Chondrocyte (in vitro differentiated cells): ENCODE data around the gene TP53I11. TPM values are rescaled to one million over a fixed set of nuclear protein-coding genes. Genes with fewer than 3 reads are reported as not detected.

ENCODE experiments used
- DNase-seq: peaks from one replicate; pipeline ENCODE4 v3.0.0; 2021; ENCODE audit warnings: mixed read lengths, low spot score
- H3K27ac Mint-ChIP-seq: one replicate; pipeline ENCODE4 v1.8.0; 2021; ENCODE audit warnings: mild to moderate bottlenecking, moderate library complexity, mixed read lengths; ENCODE audit not compliant: unreplicated experiment
- H3K27me3 Mint-ChIP-seq: 2 replicates; pipeline ENCODE4 v1.8.0; 2021; ENCODE audit warnings: low read depth, mixed read lengths
- H3K36me3 Mint-ChIP-seq: 2 replicates; pipeline ENCODE4 v1.8.0; 2021; ENCODE audit warnings: low read depth, mixed read lengths
- H3K4me1 Mint-ChIP-seq: 2 replicates; pipeline ENCODE4 v1.8.0; 2021; ENCODE audit warnings: low read depth, mild to moderate bottlenecking, mixed read lengths
- H3K4me3 Mint-ChIP-seq: one replicate; pipeline ENCODE4 v1.8.0; 2021; ENCODE audit warnings: mild to moderate bottlenecking, moderate library complexity, mixed read lengths; ENCODE audit not compliant: unreplicated experiment
- H3K9me3 Mint-ChIP-seq: 2 replicates; pipeline ENCODE4 v1.8.0; 2021; ENCODE audit warnings: low read depth, mixed read lengths
- total RNA-seq: library from RNA; stranded (reverse); gene quantifications from 3 replicates; pipeline ENCODE4 v1.2.1, GENCODE V29; 2021
- TF ChIP-seq, protein P1 (sequence below): fragments of 200-600 bp; sonication (generic); IDR thresholded peaks from 2 replicates; pipeline ENCODE4 v1.5.0; 2021; ENCODE audit warnings: antibody characterized with exemption, mild to moderate bottlenecking, moderate library complexity

TP53I11 gene
- total RNA-seq, 1 donor from 2014 or later: 97.5 TPM

DNA sequence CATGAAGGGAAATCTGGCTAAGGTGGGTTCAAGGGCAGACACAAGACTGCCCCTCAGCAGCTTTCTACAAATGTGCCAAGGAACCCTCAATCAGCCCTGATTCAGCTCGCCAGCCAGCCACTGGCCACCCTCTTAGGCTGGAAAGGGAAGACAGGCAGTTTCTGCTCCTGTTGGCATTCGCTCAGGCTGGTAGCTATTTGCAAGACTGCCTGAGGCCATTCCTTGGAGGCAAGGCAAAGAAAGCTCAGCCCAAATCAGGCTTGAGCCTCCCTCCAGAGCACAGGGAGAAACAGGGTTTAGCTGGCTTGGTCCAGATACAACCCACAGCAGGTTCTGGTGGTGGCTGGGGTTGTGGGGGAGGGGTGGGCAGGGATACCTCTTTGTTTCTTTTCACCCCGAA, 19.2 kb downstream of the TP53I11 start:
- no peak overlapping the region for H3K4me3 Mint-ChIP-seq
- H3K27ac Mint-ChIP-seq: no peak overlapping the region
- TF ChIP-seq, protein P1, sequence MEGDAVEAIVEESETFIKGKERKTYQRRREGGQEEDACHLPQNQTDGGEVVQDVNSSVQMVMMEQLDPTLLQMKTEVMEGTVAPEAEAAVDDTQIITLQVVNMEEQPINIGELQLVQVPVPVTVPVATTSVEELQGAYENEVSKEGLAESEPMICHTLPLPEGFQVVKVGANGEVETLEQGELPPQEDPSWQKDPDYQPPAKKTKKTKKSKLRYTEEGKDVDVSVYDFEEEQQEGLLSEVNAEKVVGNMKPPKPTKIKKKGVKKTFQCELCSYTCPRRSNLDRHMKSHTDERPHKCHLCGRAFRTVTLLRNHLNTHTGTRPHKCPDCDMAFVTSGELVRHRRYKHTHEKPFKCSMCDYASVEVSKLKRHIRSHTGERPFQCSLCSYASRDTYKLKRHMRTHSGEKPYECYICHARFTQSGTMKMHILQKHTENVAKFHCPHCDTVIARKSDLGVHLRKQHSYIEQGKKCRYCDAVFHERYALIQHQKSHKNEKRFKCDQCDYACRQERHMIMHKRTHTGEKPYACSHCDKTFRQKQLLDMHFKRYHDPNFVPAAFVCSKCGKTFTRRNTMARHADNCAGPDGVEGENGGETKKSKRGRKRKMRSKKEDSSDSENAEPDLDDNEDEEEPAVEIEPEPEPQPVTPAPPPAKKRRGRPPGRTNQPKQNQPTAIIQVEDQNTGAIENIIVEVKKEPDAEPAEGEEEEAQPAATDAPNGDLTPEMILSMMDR: no peak
- peaks cover 4% of the 10 kb centered on the region for H3K4me1 Mint-ChIP-seq
- H3K27me3 Mint-ChIP-seq: no peaks in the 10 kb centered on the region
- DNase-seq: no peak
- H3K36me3 Mint-ChIP-seq: peaks cover 9% of the 10 kb centered on the region
- H3K9me3 Mint-ChIP-seq: no peaks in the 10 kb centered on the region

DNA sequence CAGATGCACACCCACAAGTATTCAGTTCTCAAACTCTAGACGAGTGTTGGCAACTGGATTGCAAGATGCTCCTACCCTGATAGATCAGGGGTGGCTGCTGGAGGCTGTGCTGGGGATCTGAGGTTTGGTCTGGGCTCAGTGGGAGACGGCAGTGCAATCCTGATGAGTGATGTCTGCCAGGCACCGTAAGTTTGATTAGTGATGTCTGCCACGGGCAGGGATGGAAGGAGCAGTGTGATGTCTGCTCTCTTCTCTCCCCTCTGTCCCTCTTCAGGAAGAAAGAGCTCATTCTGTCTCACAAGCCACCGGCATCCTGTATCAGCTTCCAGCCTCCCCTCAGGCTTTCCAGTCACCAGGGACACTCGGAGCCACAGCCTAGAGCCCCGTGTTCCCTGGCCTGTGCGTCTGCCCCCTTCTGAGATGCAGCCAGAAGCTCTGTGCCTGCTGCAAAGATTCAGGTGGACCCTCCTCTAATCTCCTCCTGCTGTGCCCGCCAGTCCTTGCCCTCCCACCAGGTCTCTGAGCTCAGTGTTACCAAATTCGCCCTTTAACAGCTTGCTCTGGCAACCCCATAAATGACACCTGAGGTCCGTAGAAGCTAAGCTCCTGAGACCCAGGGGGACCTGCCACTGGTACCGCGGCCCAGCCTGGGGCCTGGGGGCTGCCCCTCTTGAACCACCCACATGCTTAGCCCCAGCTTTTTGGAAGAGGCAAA, 19.9 kb downstream of the TP53I11 start:
- no peaks in the 10 kb centered on the region for H3K9me3 Mint-ChIP-seq
- H3K36me3 Mint-ChIP-seq: peaks cover 7% of the 10 kb centered on the region
- no peak overlapping the region for H3K4me3 Mint-ChIP-seq
- no peak for DNase-seq
- H3K4me1 Mint-ChIP-seq: peaks cover 4% of the 10 kb centered on the region
- TF ChIP-seq, protein P1: no peak
- H3K27me3 Mint-ChIP-seq: no peaks in the 10 kb centered on the region
- H3K27ac Mint-ChIP-seq: no peak overlapping the region

DNA sequence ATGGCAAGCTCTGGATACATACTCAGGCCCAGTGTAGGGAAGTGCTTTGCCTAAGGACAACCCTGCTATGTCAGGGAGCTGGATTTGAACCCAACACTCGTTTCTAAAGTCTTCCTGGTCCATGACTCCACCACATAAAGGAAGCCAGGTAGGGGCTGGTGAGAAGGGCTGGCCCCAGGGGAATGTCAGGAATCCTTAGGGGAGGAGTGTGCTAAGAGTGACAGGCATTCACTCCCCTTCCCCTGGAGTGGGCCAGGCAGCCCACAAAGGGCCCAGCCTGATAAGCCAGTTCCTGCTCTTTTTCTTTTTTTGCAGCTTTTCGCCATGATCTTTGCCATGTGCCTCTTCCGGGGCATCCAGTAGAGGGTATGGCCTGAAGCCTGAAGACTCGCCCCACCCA, 21.9 kb downstream of the TP53I11 start:
- no peaks in the 10 kb centered on the region for H3K9me3 Mint-ChIP-seq

DNA sequence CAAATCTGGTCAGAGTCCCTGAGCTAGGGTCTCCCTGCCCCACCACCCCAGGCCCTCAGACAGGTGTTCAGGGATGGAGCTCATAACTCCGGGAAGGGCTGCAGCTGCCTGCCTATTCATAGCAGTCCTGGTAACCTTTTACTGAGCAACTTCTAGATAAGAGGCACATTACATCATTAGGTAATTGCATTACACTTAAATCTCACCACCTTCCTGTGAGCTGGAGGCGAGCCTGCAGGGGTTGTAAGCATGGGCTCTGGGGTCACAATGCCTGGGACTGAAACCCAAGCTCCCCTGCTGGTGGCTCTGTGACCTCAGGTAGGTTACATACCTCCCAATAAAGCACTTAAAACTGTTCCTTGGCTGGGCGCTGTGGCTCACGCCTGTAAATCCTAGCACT, 22.5 kb downstream of the TP53I11 start:
- no peak overlapping the region for H3K27ac Mint-ChIP-seq
- H3K9me3 Mint-ChIP-seq: no peaks in the 10 kb centered on the region
- TF ChIP-seq, protein P1: no peak
- H3K36me3 Mint-ChIP-seq: no peaks in the 10 kb centered on the region
- H3K4me3 Mint-ChIP-seq: no peak overlapping the region
- DNase-seq: no peak
- H3K4me1 Mint-ChIP-seq: peaks cover 4% of the 10 kb centered on the region
- peaks cover 1% of the 10 kb centered on the region for H3K27me3 Mint-ChIP-seq

More for the DNA sequence above, 21.9 kb downstream of the TP53I11 start:
- no peaks in the 10 kb centered on the region for H3K27me3 Mint-ChIP-seq
- no peak for DNase-seq
- H3K36me3 Mint-ChIP-seq: no peaks in the 10 kb centered on the region
- no peak overlapping the region for H3K27ac Mint-ChIP-seq
- no peak overlapping the region for H3K4me3 Mint-ChIP-seq
- H3K4me1 Mint-ChIP-seq: peaks cover 4% of the 10 kb centered on the region
- TF ChIP-seq, protein P1: no peak

DNA sequence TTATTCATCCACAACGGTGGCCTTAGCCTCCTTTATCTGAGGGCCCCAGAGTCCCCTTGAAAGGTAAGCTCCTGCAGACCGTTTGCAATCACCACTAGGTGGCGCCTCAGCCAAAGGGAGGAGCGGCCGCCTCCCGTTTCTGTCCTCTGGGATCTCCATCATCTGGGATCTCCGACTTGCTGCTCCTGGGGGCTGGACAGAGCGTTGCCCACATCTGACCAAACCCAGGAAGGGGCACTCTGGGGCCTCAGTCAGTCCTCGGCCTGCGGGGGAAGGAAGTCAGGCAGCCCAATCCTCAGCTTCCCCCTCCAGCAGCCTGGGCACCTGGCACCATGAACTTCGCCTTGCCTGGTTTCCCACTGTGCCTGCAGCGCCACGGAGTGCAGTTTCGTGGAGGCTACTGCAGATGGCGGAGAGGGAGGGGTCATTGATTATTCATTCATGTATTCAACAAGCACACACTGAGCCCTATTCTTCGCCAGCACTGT, 23.5 kb downstream of the TP53I11 start:
- Mint-ChIP-seq H3K36me3 (no peaks in the 10 kb centered on the region), H3K4me1 (peaks cover 4% of the 10 kb centered on the region), H3K4me3 (peak overlapping the region; percentile 47), H3K27me3 (peaks cover 1% of the 10 kb centered on the region), H3K9me3 (no peaks in the 10 kb centered on the region), H3K27ac (no peak overlapping the region)
- TF ChIP-seq, protein P1: peak; percentile 98
- DNase-seq: no peak
